Muscle layer of colon (tissue), 2 donors: ENCODE data around the gene ABTB2.

Experiments
- H3K27ac ChIP-seq: one replicate; pipeline ENCODE4 v1.7.0; 2013; ENCODE audit warnings: low read depth, mild to moderate bottlenecking, low read length, moderate library complexity
- H3K27me3 ChIP-seq, 2 donors: one replicate each; pipeline ENCODE4 v1.7.0; 2013; ENCODE audit warnings: low read length in 2 of 2, mild to moderate bottlenecking in 2 of 2; ENCODE audit not compliant: insufficient read depth in 2 of 2, control insufficient read depth in 1 of 2
- H3K36me3 ChIP-seq: one replicate; pipeline ENCODE4 v1.7.0; 2013; ENCODE audit warnings: mild to moderate bottlenecking, low read length; ENCODE audit not compliant: insufficient read depth
- H3K4me1 ChIP-seq: one replicate; pipeline ENCODE4 v1.7.0; 2013; ENCODE audit warnings: mild to moderate bottlenecking, low read length; ENCODE audit not compliant: insufficient read depth
- H3K4me3 ChIP-seq, 2 donors: one replicate each; pipeline ENCODE4 v1.7.0; 2013; ENCODE audit warnings: low read length in 2 of 2, low read depth in 1 of 2, mild to moderate bottlenecking in 1 of 2, moderate library complexity in 1 of 2
- H3K9ac ChIP-seq: one replicate; pipeline ENCODE4 v1.7.0; 2013; ENCODE audit warnings: low read length
- H3K9me3 ChIP-seq: one replicate; pipeline ENCODE4 v1.7.0; 2013; ENCODE audit warnings: mild to moderate bottlenecking, low read length
- donor health status: abdominal sarcoma.
- donor health status: Adenocarcinoma of cecum.

ABTB2 gene

DNA sequence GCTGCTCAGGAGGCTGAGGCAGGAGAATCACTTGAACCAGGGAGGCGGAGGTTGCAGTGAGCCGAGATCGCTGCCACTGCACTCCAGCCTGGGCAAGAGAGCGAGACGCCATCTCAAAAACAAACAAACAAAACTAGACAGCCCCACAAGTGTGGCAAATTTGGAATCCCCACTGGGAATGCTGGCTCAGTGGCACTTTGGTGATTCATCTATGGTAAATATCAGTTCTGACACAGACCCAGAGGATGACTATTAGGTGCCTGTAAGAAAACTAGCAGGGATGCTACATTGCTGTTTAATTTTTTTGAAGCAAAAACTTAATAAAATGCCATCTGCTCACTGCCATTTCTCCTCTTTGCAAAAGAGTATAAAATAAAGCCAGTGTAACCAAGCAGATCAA, 144.4 kb downstream of the ABTB2 start:
- Histone ChIP-seq H3K9ac (no peak overlapping the region), H3K27me3 (no peaks in the 10 kb centered on the region), H3K4me1 (no peaks in the 10 kb centered on the region), H3K27ac (no peak overlapping the region), H3K36me3 (no peaks in the 10 kb centered on the region), H3K4me3 (no peak overlapping the region), H3K9me3 (no peaks in the 10 kb centered on the region)

DNA sequence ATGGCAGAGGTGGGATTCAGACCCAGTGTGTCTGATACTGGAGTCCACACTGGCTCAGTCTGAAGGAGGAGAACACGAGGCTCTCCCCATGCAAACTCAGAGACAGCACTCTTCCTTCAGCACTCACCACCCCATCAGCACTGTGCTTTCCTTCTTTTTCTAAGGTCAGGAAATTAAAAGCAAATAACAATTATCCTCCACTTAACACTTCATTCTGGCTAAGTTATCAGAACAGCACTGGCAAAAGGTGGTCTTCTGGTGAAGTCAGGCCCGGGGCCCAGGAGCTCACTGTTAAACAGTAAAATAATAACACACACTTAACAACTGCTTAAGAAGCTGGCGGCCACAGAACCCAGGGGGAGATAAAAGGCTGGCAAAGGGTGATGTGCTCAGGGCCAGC, 145.2 kb downstream of the ABTB2 start:
- Histone ChIP-seq H3K4me1 (no peaks in the 10 kb centered on the region), H3K9me3 (no peaks in the 10 kb centered on the region), H3K27me3 (no peaks in the 10 kb centered on the region), H3K9ac (no peak overlapping the region), H3K27ac (no peak overlapping the region), H3K36me3 (no peaks in the 10 kb centered on the region), H3K4me3 (no peak overlapping the region)

DNA sequence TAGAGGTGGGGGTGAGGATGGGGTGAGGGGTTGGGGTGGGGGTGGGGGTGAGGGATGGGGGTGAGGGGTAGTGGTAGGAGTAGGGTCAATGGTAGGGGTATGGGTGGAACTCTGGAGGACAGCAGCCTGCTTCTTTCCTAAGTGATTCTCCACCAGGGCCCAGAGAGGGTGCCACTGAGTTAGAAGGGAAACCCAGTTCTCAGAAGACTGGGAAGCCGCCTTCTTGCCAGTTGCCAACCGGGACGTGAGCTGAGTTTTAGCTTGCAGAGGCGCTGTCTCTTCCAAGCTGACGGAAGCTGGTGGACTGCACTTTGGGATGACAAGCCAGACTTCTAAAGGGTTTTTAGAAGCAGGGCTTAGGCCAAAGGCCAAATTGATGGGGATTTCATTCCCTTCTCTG, 148.0 kb downstream of the ABTB2 start:
- no peaks in the 10 kb centered on the region for H3K27me3 ChIP-seq
- no peak overlapping the region for H3K9ac ChIP-seq
- H3K27ac ChIP-seq, result no peak overlapping the region
- H3K4me1 ChIP-seq, result no peaks in the 10 kb centered on the region
- H3K9me3 ChIP-seq, result no peaks in the 10 kb centered on the region
- H3K36me3 ChIP-seq, result no peaks in the 10 kb centered on the region
- no peak overlapping the region for H3K4me3 ChIP-seq

DNA sequence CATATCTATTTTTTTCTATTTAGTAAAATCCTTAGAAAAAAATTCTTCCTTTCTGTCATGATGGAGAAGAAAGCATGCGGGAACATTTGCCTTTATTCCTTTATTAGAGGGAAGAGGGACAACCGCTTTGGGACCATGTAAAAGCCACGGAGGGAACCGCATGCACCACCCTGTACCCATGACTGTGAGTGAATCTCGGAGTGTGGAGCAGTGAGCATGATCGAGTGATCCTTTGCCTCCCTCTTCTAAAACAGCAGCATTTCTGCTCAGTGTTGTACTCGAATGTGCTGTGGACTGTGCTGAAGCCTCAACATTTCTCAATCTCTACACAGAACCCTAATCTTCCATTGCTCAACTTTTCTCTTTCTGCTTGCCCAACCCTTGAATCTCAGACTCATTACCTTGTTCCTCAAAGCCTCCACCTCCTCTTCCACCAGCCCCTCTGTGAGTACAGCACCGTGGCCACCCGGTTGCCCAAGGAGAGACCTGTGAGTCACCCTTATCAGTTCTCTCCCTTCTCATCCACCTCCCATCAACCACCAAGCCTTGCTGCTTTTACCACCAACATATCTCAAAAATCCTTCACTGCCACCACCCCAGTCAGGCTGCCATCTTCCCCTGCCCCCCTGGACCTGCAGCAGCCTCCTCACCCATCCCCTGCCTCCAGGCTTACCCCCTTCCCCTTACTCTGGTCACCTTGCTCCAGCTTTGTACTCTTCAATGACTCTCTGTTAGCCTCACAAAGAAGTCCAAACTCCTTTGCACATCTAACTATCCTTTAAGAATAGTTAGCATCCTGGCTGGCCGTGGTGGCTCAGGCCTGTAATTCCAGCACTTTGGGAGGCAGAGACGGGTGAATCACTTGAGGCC, 149.3 kb downstream of the ABTB2 start:
- Histone ChIP-seq H3K4me3 (no peak overlapping the region), H3K9ac (no peak overlapping the region), H3K9me3 (no peaks in the 10 kb centered on the region), H3K27me3 (no peaks in the 10 kb centered on the region), H3K27ac (no peak overlapping the region), H3K36me3 (no peaks in the 10 kb centered on the region), H3K4me1 (no peaks in the 10 kb centered on the region)

DNA sequence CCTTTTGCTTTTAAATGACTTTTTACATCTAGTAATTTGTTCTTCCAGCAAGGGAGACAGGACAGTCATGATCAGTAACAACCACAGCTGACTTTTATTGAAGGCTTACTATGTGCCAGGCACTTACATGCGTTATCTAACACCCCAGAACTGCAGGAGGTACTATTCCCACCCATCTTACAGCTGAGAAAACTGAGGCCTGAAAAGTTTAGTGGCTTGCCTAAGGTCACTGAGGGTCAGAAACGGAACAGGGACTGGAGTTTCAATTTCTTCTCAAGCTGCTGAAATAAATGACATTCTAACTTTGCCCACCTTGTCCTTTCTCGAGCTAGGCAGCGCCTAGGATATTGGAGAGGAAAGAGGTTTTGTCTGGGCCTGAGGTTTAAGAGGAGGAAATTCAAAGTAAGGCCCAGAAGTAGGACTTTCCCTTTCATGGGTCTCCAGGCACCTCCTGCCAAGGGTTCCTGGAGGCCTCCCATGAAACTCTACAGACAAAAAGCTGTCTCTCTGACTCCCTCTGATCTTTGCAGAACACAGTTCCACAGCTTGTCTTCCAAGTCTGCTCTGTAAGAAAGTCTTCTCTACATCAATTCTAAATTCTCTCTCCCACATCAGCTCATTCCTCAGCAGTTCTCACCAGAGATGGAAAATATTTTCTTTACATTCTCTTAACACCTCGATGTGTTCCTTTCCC, 150.2 kb downstream of the ABTB2 start:
- no peaks in the 10 kb centered on the region for H3K36me3 ChIP-seq
- H3K4me1 ChIP-seq, result no peaks in the 10 kb centered on the region
- H3K27ac ChIP-seq, result no peak overlapping the region
- no peaks in the 10 kb centered on the region for H3K9me3 ChIP-seq
- H3K4me3 ChIP-seq, result no peak overlapping the region
- H3K9ac ChIP-seq, result no peak overlapping the region
- no peaks in the 10 kb centered on the region for H3K27me3 ChIP-seq

DNA sequence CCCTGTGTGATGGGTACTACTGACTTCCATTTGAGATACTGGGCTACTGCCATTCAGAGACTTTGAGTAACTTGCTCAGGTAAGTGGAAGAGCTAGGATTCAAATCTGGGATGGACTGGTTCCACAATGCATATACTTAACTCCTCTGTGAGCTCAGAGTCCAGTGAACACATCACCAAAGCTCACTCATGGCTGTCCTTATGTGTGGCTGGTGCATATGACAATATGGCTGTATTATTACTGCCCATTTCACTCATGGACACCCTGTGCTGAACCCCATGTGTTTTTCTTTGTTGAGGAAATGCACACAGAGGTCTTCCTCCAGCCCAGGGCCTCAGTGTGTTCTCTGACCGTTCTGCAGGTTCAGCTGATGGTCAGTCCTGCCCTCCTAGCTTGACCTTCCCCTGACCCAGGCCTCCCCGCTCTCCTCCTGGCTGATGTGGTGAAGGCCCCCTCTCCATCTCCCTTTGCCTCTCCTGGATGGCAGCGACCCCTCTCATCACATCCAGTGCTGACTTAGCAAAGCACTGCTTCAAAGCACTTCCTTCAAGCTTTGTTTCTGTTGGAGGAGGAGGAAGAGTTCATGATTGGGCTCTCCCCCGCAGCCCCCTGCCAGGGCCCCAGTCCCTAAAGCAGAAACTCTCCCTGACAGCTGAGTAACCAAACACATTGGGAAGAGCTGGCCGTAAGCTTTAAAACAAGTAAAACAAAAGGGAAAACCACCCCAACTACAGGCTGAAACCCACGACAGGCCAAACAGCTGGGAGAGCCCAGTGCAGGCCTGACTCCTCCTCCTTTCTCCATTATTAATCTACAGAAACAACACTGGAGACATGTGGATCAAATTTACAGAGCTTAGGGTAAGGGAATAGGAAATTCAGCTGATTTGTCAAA, 151.2 kb downstream of the ABTB2 start:
- H3K27ac ChIP-seq, result no peak overlapping the region
- no peaks in the 10 kb centered on the region for H3K9me3 ChIP-seq
- H3K4me3 ChIP-seq, result no peak overlapping the region
- H3K27me3 ChIP-seq, result no peaks in the 10 kb centered on the region
- H3K9ac ChIP-seq, result no peak overlapping the region
- no peaks in the 10 kb centered on the region for H3K36me3 ChIP-seq
- H3K4me1 ChIP-seq, result no peaks in the 10 kb centered on the region

DNA sequence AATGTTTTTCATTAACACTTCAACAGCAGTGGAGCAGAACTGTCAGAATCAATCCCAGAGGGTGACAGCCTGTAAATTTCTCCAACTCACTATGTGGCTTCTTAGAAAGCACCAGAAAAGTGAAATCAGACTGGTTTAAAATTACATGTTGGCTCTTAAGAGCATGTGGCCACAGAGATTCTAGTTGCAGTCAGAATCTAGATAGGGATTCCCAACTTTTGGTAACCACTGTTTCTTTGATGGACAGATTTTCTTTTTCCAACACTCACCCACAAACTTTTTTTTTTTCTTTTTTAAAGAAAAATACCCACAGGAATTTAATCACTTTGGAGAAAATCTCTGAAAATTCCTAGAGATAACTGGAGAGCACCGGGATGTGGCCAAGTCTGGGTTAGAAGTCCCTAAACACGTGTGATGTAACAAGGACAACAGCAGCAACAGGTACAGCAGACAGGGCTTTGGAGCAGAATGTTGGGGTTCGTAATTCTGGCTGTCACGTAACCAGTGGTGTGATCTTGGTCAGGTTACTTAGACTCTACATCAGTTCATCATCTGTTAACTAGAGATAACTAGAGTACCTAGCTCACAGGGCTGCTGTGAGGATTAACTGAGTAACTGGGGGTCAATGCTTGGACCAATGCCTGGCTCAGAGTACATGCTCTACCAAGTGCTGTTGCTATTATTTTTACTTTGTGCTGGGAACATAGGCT, 152.3 kb downstream of the ABTB2 start:
- no peaks in the 10 kb centered on the region for H3K9me3 ChIP-seq
- H3K27ac ChIP-seq, result no peak overlapping the region
- no peaks in the 10 kb centered on the region for H3K4me1 ChIP-seq
- H3K27me3 ChIP-seq, result no peaks in the 10 kb centered on the region
- no peaks in the 10 kb centered on the region for H3K36me3 ChIP-seq
- H3K9ac ChIP-seq, result no peak overlapping the region
- H3K4me3 ChIP-seq, result no peak overlapping the region

DNA sequence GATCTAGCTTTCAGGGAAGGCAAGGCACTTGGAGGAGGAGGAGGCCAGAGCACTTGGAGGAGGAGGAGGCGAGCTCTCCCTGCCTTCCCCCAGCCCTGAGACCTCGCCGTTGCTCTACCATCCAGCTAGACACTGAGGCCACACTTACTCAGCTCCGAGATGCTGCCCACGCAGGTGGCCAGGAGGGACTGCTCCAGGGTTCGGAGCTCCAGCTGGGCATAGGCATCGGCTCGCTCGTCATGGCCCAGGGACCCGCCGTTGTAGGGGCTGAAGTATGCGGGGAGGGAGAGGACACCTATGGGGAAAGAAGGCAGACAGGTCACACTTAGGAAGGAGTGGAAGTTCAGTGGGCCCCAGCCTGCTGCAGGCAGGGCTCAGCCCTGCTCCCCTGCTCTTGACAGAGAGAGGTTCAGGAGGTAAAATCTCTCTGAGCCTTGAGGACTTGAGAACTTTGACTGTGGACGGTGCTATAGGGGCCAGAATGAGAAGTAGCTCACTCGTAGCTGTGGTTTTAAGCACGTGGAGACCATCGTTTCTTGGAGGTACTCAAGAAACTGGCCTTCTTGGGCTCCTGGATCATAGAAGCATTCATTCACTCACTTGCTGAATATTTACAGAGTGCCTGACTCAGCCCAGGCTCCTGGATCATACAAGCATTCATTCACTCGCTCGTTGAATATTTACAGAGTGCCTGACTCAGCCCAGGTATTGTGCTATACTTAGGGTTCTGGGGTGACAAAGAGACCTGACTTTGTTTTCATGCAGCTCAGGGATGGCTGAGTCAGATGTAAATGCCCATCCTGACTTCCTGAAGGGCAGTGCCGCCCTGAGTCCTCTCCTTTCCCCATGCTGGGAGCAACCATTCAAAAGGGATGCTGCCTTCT, 153.2 kb downstream of the ABTB2 start:
- H3K4me1 ChIP-seq, result no peaks in the 10 kb centered on the region
- H3K9ac ChIP-seq, result no peak overlapping the region
- H3K27me3 ChIP-seq, result no peaks in the 10 kb centered on the region
- no peak overlapping the region for H3K4me3 ChIP-seq
- no peaks in the 10 kb centered on the region for H3K36me3 ChIP-seq
- no peaks in the 10 kb centered on the region for H3K9me3 ChIP-seq
- no peak overlapping the region for H3K27ac ChIP-seq

DNA sequence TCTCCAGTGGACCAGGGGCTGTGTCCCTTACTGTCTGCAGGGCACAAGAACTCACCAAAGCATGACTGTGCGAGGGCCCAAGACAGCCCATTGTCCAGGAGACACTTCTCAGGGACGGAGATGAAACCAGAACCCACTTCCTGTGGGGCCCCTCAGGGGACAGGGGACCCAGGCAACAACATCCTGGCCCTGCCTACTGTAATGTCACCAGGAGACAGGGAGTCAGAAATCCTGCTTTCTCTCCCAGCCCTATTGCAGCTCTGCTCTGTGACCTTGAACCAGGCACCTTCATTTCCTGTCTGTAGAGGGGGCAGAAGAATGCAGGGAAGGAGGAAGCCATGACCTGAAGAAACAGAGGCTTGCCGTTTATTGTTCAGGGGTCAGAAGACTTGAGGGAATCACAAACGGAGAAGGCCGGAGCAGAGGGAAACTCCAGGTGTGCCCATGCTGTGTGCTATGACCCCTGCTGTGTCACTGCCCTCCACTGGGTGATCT, 154.4 kb downstream of the ABTB2 start:
- Histone ChIP-seq H3K9ac (no peak overlapping the region), H3K4me3 (no peak overlapping the region), H3K36me3 (no peaks in the 10 kb centered on the region), H3K27me3 (no peaks in the 10 kb centered on the region), H3K4me1 (no peaks in the 10 kb centered on the region), H3K27ac (no peak overlapping the region), H3K9me3 (no peaks in the 10 kb centered on the region)

DNA sequence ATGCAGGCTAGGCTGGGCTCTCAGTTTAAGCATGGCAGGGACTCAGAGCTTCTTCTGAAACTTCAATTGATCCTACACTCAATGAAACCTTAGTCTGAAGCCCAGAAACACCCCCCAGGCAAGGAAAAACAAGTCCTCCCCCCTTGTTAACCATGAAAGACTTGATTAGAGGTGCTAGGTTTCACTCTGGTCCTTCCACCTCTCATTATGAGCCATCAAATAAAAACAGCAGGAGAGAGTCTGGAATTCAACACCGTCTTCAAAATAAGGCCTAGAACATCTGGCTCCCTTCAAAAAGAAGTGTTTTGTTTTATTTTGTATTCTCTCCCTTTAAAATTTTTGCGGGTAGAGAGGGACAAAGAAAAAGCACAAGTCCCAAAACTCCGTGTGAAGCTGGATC, 156.7 kb downstream of the ABTB2 start:
- Histone ChIP-seq H3K4me3 (no peak overlapping the region), H3K9ac (no peak overlapping the region), H3K27me3 (no peaks in the 10 kb centered on the region), H3K4me1 (no peaks in the 10 kb centered on the region), H3K9me3 (no peaks in the 10 kb centered on the region), H3K36me3 (no peaks in the 10 kb centered on the region), H3K27ac (no peak overlapping the region)
